AG20443 (cell line): ENCODE data around the gene FAF1.

ENCODE experiments used
- DNase-seq: peaks from one replicate; pipeline ENCODE4 v3.0.0; 2012; ENCODE audit warnings: low spot score, mixed read lengths

FAF1 gene

DNA sequence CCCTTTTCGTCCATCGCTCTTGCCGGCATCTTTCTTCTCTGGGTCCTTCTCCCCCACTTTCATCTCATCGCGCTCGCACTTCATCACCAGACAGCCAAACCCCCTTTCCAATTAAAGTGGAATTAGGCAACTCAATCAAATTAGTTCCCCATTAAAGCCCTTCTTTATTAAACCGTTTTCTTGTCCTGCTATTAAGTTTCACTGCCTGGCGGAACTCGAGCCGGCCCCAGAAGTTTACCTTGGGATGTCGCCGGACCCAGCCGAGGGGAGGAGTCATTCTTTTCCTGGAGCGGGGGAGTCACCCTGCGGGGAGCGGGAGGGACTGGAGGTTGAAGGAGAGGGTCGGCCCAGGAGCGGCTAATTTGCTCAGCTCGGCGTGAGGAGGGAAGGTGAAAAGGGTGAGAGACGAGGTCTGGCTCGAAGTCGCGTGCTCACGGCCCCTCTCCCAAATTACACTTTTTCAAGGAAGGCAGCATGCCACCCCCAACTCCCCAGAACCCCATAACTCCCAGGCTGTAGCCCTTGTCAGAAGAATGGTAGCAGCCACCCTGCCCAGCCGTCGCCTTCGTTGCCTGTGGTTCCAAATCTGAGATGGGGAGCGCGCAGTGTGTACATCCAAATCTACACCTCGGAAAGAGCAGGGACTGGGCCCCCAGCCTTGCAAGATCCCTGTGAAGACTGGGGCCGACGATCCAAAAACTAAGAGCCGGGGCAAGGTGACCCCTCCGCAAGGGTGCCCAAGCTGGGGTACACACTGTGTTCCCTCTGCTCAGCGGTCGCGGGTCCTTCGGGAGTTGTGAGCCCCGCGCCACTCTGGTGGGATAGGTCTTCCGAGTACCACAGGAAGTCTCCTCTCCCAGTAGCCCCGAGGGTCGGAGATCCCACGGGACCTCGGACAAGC, 543.3 kb downstream of the FAF1 start:
- peak; percentile 24 for DNase-seq

DNA sequence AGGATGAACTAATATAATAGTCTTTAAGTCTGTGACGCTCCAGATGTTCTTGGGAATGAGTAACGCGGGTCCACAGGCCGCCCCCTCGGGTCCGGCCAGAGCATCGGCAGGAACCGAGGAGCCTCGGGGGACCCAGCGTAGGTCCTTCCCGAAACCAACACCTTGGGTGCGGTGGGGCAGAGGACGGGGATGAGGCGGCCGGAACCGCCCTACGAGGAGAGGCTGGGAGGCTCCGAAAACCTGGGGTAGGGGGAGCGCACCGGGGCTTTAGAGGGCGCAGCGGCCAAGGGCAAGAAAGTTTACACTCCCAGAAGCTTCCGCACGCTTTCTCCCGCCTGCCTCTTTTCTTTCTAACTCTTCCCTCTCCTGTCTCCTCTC, 543.9 kb downstream of the FAF1 start:
- peak; percentile 24 for DNase-seq

GRCh38 chr1:50415235-50416149, 544.6 kb downstream of the FAF1 start:
- DNase-seq = no peak

DNA sequence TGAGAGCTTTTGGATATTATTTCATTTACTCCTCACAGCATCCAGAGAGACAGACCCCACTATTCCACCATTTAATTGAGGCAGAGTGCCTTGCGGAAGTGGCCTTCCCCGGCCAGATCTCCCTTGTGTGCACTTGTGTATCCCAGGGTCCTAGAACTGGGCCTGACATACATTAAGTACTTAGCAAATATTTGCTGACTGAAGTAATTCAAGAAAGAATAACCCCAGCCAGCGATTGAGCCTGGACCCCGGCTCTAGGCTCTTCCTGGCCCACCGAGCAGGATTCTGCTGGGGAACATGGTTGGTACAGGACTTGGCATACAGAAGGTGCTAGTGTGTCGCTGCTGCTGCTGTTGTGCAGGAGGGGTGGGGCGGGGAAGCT, 545.2 kb downstream of the FAF1 start:
- no peak for DNase-seq

DNA sequence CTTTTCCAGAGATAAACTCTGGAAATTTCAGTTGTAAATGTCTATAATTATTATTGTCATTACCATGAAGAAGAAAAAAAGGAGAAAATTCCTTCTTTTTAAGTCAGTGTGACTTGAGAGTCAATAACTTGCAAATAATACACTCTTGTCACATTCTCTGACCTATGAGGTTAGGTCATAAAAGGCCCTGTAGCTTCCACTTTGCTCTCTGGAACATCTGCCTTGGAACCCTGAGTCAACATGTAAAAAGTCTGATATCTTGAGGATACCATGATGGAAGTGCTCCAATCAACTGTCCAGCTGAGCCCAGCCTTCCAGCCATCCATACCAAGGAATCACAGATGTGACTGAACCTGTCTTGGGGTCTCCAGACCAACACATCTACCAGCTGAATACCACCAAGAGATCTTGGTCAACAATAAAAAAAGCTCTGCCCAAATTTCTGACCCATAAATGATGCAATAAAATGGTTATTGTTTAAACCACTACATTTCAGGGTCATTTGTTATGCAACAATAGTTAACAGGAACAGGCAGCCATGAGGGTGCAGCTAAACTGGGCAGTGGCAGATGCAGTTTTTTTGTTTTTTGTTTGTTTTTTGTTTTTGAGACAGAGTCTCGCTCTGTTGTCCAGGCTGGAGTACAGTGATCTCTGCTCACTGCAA, 547.1 kb downstream of the FAF1 start:
- no peak for DNase-seq

GRCh38 chr1:50405814-50406213, 554.3 kb downstream of the FAF1 start:
- no peak for DNase-seq

DNA sequence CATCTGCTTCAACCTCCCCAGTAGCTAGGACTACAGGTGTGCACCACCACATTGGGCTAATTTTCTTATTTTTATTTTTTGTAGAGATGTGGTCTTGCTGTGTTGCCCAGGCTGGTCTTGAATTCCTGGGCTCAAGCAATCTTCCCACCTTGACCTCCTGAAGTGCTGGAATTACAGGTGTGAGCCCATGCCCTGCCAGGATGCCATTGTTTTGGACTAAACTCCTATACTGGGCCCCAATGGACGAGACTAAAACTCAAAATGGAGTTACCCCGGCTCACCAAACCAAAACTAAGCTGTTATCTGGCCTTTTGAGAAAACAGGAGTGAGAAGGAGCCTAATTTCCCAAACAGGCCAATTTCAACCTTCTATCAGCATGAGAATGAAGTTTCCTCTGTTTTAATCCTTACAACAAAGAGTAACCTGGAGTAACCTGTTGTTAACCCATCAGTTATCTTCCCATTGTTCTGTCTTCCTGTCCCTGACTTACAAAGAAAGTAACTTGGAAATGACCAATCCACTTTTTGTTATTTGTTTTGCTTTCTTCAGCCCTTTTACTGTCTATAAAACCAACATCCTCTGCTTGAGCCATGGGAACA, 566.4 kb downstream of the FAF1 start:
- no peak for DNase-seq
